HCT116 (cell line): ENCODE results near the gene ETF1.

Source experiments
- CEBPB ChIP-seq: IDR thresholded peaks from 2 replicates; pipeline ENCODE4 v1.6.1; 2012; ENCODE audit warnings: low read depth
- EZH2phosphoT487 ChIP-seq: fragments of 200-600 bp; IDR thresholded peaks from 2 replicates; pipeline ENCODE4 v1.6.1; 2018; ENCODE audit warnings: antibody characterized with exemption, borderline replicate concordance
- POLR2A ChIP-seq: IDR thresholded peaks from 2 replicates; pipeline ENCODE4 v1.7.0; 2011; ENCODE audit warnings: borderline replicate concordance; ENCODE audit not compliant: insufficient read depth, insufficient read length; ENCODE audit errors: extremely low read depth
- POLR2AphosphoS5 ChIP-seq: IDR thresholded peaks from 2 replicates; pipeline ENCODE4 v1.6.1; 2011; ENCODE audit warnings: mild to moderate bottlenecking, low read depth, low read length, moderate library complexity
- RAD21 ChIP-seq: IDR thresholded peaks from 2 replicates; pipeline ENCODE4 v1.6.1; 2012; ENCODE audit warnings: low read depth, mild to moderate bottlenecking
- TCF7L2 ChIP-seq: IDR thresholded peaks from 2 replicates; pipeline ENCODE4 v1.7.0; 2011; ENCODE audit warnings: borderline replicate concordance, inconsistent platforms; ENCODE audit not compliant: insufficient read depth, insufficient read length; ENCODE audit errors: extremely low read depth
- TF ChIP-seq, protein P1 (sequence below), 3 experiments: fragments of 200-600 bp in 1 of 3; sonication (generic) in 1 of 3; IDR thresholded peaks in 2 of 3; conservative IDR thresholded peaks in 1 of 3; 2 replicates each; pipeline ENCODE4 v1.5.1; 2012 to 2017; ENCODE audit warnings: low read depth in 2 of 3, low read length in 2 of 3, antibody characterized with exemption in 1 of 3, borderline replicate concordance in 1 of 3, control low read depth in 1 of 3, mild to moderate bottlenecking in 1 of 3, mixed read lengths in 1 of 3, mixed run types in 1 of 3, moderate library complexity in 1 of 3; ENCODE audit not compliant: insufficient read depth in 1 of 3

DNA sequence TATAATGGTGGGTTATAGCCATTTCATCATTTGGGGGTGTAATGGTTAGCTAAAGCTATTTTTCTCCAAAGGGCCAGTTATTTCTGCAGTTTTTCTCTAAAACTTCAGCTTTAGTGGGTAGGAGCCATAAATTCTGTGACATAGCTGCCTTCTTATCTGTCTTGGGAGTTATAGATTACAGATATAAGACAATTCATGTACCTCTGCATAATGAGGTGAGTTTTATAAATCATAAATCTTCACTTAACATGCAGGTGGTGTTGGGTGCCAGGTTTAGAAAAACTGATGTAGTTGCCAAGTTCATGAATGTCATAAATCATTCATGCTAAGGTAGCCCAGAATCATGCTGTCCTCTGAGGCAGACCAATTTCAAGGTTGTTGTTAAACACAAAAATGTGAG is 42.1 kb upstream of the ETF1 start:
- TF ChIP-seq CEBPB: no peak
- TF ChIP-seq POLR2A: no peak
- TF ChIP-seq EZH2phosphoT487: no peak
- TF ChIP-seq, protein P1, sequence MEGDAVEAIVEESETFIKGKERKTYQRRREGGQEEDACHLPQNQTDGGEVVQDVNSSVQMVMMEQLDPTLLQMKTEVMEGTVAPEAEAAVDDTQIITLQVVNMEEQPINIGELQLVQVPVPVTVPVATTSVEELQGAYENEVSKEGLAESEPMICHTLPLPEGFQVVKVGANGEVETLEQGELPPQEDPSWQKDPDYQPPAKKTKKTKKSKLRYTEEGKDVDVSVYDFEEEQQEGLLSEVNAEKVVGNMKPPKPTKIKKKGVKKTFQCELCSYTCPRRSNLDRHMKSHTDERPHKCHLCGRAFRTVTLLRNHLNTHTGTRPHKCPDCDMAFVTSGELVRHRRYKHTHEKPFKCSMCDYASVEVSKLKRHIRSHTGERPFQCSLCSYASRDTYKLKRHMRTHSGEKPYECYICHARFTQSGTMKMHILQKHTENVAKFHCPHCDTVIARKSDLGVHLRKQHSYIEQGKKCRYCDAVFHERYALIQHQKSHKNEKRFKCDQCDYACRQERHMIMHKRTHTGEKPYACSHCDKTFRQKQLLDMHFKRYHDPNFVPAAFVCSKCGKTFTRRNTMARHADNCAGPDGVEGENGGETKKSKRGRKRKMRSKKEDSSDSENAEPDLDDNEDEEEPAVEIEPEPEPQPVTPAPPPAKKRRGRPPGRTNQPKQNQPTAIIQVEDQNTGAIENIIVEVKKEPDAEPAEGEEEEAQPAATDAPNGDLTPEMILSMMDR (IDR thresholded peaks at IDR 0.05 in 2 of 3, conservative IDR thresholded peaks at IDR 0.05 in 1 of 3; ENCODE audit: borderline replicate concordance in 1 of 3, insufficient read depth in 1 of 3, low read depth in 2 of 3, low read length in 2 of 3): no peak
- TF ChIP-seq RAD21: no peak
- no peak for TF ChIP-seq TCF7L2
- no peak for TF ChIP-seq POLR2AphosphoS5
